Activated CD4-positive, alpha-beta memory T cell treated with anti-CD3 and anti-CD28 coated beads, Interleukin-2, amount 10 ng/mL, durations not matched to agents 7 days and 5 days (primary cell): Measurements from ENCODE around the gene REPS2. TPM values are rescaled to one million over a fixed set of nuclear protein-coding genes. Genes with fewer than 3 reads are reported as not detected.

Experiments
- CTCF ChIA-PET: fragments of 350-600 bp; sonication (Branson Sonifier 250); formaldehyde crosslinking; loops from one replicate; lab custom pipeline; 2021; ENCODE audit warnings: antibody characterized with exemption, inconsistent platforms; lab: Charles Lee
- POLR2A ChIA-PET: fragments of 350-600 bp; sonication (Branson Sonifier 250); formaldehyde crosslinking; loops from one replicate; lab custom pipeline; 2021; ENCODE audit warnings: antibody characterized with exemption; lab: Charles Lee
- DNase-seq: peaks from one replicate; pipeline ENCODE4 v3.0.0-alpha.2; 2020
- H3K27ac Mint-ChIP-seq: one replicate; pipeline ENCODE4 v1.8.0; 2021; ENCODE audit warnings: mild to moderate bottlenecking, mixed read lengths
- H3K27me3 Mint-ChIP-seq: one replicate; pipeline ENCODE4 v1.8.0; 2021; ENCODE audit warnings: mixed read lengths
- H3K36me3 Mint-ChIP-seq: one replicate; pipeline ENCODE4 v1.8.0; 2021; ENCODE audit warnings: low read depth, mixed read lengths
- H3K4me1 Mint-ChIP-seq: one replicate; pipeline ENCODE4 v1.8.0; 2021; ENCODE audit warnings: mixed read lengths
- H3K4me3 Mint-ChIP-seq: one replicate; pipeline ENCODE4 v1.8.0; 2021; ENCODE audit warnings: mild to moderate bottlenecking, mixed read lengths
- H3K9me3 Mint-ChIP-seq: one replicate; pipeline ENCODE4 v1.8.0; 2021; ENCODE audit warnings: mixed read lengths
- total RNA-seq, 2 experiments: library from RNA; stranded (reverse); gene quantifications; one replicate each; pipeline ENCODE4 v1.2.3, GENCODE V29; 2021

The REPS2 gene
- total RNA-seq, 2 experiments from 2014 or later: 0.10 TPM

GRCh38 chrX:16971694-16972093 lies 25.2 kb downstream of the REPS2 start:
- H3K4me1 Mint-ChIP-seq: no peaks in the 10 kb centered on the region
- no peak overlapping the region for H3K4me3 Mint-ChIP-seq
- DNase-seq: no peak
- ChIA-PET POLR2A (no interaction called here), CTCF (no interaction called here)
- no peak overlapping the region for H3K27ac Mint-ChIP-seq
- no peaks in the 10 kb centered on the region for H3K36me3 Mint-ChIP-seq
- peaks cover 3% of the 10 kb centered on the region for H3K27me3 Mint-ChIP-seq
- H3K9me3 Mint-ChIP-seq: no peaks in the 10 kb centered on the region

GRCh38 chrX:16975233-16975632 lies 28.8 kb downstream of the REPS2 start:
- Mint-ChIP-seq H3K4me1 (no peaks in the 10 kb centered on the region), H3K36me3 (no peaks in the 10 kb centered on the region), H3K27ac (no peak overlapping the region), H3K27me3 (peaks cover 3% of the 10 kb centered on the region), H3K9me3 (no peaks in the 10 kb centered on the region), H3K4me3 (no peak overlapping the region)
- ChIA-PET POLR2A (no interaction called here), CTCF (no interaction called here)
- DNase-seq: no peak

GRCh38 chrX:16977771-16978170 lies 31.3 kb downstream of the REPS2 start:
- DNase-seq: no peak
- POLR2A ChIA-PET: no interaction called here
- Mint-ChIP-seq H3K9me3 (no peaks in the 10 kb centered on the region), H3K4me3 (no peak overlapping the region), H3K27ac (no peak overlapping the region), H3K27me3 (no peaks in the 10 kb centered on the region), H3K36me3 (no peaks in the 10 kb centered on the region), H3K4me1 (no peaks in the 10 kb centered on the region)
- CTCF ChIA-PET: no interaction called here

GRCh38 chrX:16978193-16978984 lies 31.9 kb downstream of the REPS2 start:
- CTCF ChIA-PET: no interaction called here
- no peaks in the 10 kb centered on the region for H3K9me3 Mint-ChIP-seq
- H3K4me1 Mint-ChIP-seq: no peaks in the 10 kb centered on the region
- H3K27me3 Mint-ChIP-seq: no peaks in the 10 kb centered on the region
- POLR2A ChIA-PET: no interaction called here
- H3K27ac Mint-ChIP-seq: no peak overlapping the region
- H3K36me3 Mint-ChIP-seq: no peaks in the 10 kb centered on the region
- no peak overlapping the region for H3K4me3 Mint-ChIP-seq
- DNase-seq: no peak

- Mint-ChIP-seq H3K27me3 (no peaks in the 10 kb centered on the region), H3K4me3 (no peak overlapping the region), H3K36me3 (no peaks in the 10 kb centered on the region), H3K4me1 (no peaks in the 10 kb centered on the region), H3K9me3 (no peaks in the 10 kb centered on the region), H3K27ac (no peak overlapping the region)
- ChIA-PET POLR2A (no interaction called here), CTCF (interaction anchor here (0.7 kb wide), 1 partner anchor 922 kb away, joined by 3 read pairs; no protein-coding TSS in a partner anchor)
- DNase-seq: no peak
Observed at GRCh38 chrX:16979226-16979625, 32.8 kb downstream of the REPS2 start.

- H3K27ac Mint-ChIP-seq: no peak overlapping the region
- H3K4me3 Mint-ChIP-seq: no peak overlapping the region
- H3K27me3 Mint-ChIP-seq: no peaks in the 10 kb centered on the region
Observed at GRCh38 chrX:16981209-16981608, 34.8 kb downstream of the REPS2 start.

GRCh38 chrX:16981980-16982379 lies 35.5 kb downstream of the REPS2 start:
- POLR2A ChIA-PET: no interaction called here

More at GRCh38 chrX:16981209-16981608, 34.8 kb downstream of the REPS2 start:
- H3K4me1 Mint-ChIP-seq: no peaks in the 10 kb centered on the region
- no peak for DNase-seq
- CTCF ChIA-PET: no interaction called here
- POLR2A ChIA-PET: no interaction called here
- H3K36me3 Mint-ChIP-seq: no peaks in the 10 kb centered on the region
- H3K9me3 Mint-ChIP-seq: no peaks in the 10 kb centered on the region

GRCh38 chrX:16983051-16983450 lies 36.6 kb downstream of the REPS2 start:
- POLR2A ChIA-PET: no interaction called here

More at GRCh38 chrX:16981980-16982379, 35.5 kb downstream of the REPS2 start:
- CTCF ChIA-PET: no interaction called here
- no peak for DNase-seq
- no peaks in the 10 kb centered on the region for H3K27me3 Mint-ChIP-seq
- no peak overlapping the region for H3K27ac Mint-ChIP-seq
- no peaks in the 10 kb centered on the region for H3K36me3 Mint-ChIP-seq
- no peaks in the 10 kb centered on the region for H3K4me1 Mint-ChIP-seq
- H3K4me3 Mint-ChIP-seq: no peak overlapping the region
- no peaks in the 10 kb centered on the region for H3K9me3 Mint-ChIP-seq

GRCh38 chrX:16985286-16985685 lies 38.8 kb downstream of the REPS2 start:
- no peak overlapping the region for H3K27ac Mint-ChIP-seq
- no peaks in the 10 kb centered on the region for H3K4me1 Mint-ChIP-seq
- H3K9me3 Mint-ChIP-seq: no peaks in the 10 kb centered on the region
- DNase-seq: no peak
- H3K27me3 Mint-ChIP-seq: peaks cover 2% of the 10 kb centered on the region
- CTCF ChIA-PET: no interaction called here
- POLR2A ChIA-PET: no interaction called here
- no peaks in the 10 kb centered on the region for H3K36me3 Mint-ChIP-seq
- no peak overlapping the region for H3K4me3 Mint-ChIP-seq

More at GRCh38 chrX:16983051-16983450, 36.6 kb downstream of the REPS2 start:
- no peaks in the 10 kb centered on the region for H3K4me1 Mint-ChIP-seq
- DNase-seq: no peak
- no peaks in the 10 kb centered on the region for H3K36me3 Mint-ChIP-seq
- CTCF ChIA-PET: no interaction called here
- H3K9me3 Mint-ChIP-seq: no peaks in the 10 kb centered on the region
- no peaks in the 10 kb centered on the region for H3K27me3 Mint-ChIP-seq
- no peak overlapping the region for H3K27ac Mint-ChIP-seq
- H3K4me3 Mint-ChIP-seq: no peak overlapping the region

GRCh38 chrX:16986169-16986568 lies 39.7 kb downstream of the REPS2 start:
- DNase-seq: no peak
- Mint-ChIP-seq H3K9me3 (no peaks in the 10 kb centered on the region), H3K27me3 (peaks cover 2% of the 10 kb centered on the region), H3K4me3 (no peak overlapping the region), H3K36me3 (no peaks in the 10 kb centered on the region), H3K4me1 (no peaks in the 10 kb centered on the region), H3K27ac (no peak overlapping the region)
- CTCF ChIA-PET: no interaction called here
- POLR2A ChIA-PET: no interaction called here

- Mint-ChIP-seq H3K36me3 (no peaks in the 10 kb centered on the region), H3K4me1 (no peaks in the 10 kb centered on the region), H3K4me3 (no peak overlapping the region), H3K9me3 (no peaks in the 10 kb centered on the region), H3K27ac (no peak overlapping the region), H3K27me3 (peaks cover 2% of the 10 kb centered on the region)
- POLR2A ChIA-PET: no interaction called here
- CTCF ChIA-PET: no interaction called here
- no peak for DNase-seq
Observed at GRCh38 chrX:16989750-16990149, 43.3 kb downstream of the REPS2 start.

GRCh38 chrX:16990839-16991238 lies 44.4 kb downstream of the REPS2 start:
- Mint-ChIP-seq H3K36me3 (no peaks in the 10 kb centered on the region), H3K4me1 (no peaks in the 10 kb centered on the region), H3K27me3 (peaks cover 3% of the 10 kb centered on the region), H3K9me3 (no peaks in the 10 kb centered on the region), H3K4me3 (no peak overlapping the region), H3K27ac (no peak overlapping the region)
- CTCF ChIA-PET: no interaction called here
- no peak for DNase-seq
- POLR2A ChIA-PET: no interaction called here

GRCh38 chrX:16992445-16992844 lies 46.0 kb downstream of the REPS2 start:
- ChIA-PET CTCF (no interaction called here), POLR2A (no interaction called here)
- Mint-ChIP-seq H3K36me3 (no peaks in the 10 kb centered on the region), H3K4me3 (no peak overlapping the region), H3K27me3 (peaks cover 4% of the 10 kb centered on the region), H3K27ac (no peak overlapping the region), H3K9me3 (no peaks in the 10 kb centered on the region), H3K4me1 (no peaks in the 10 kb centered on the region)
- DNase-seq: no peak

GRCh38 chrX:16992951-16993350 lies 46.5 kb downstream of the REPS2 start:
- no peak overlapping the region for H3K27ac Mint-ChIP-seq
- no peaks in the 10 kb centered on the region for H3K9me3 Mint-ChIP-seq
- ChIA-PET POLR2A (no interaction called here), CTCF (no interaction called here)
- no peaks in the 10 kb centered on the region for H3K4me1 Mint-ChIP-seq
- H3K4me3 Mint-ChIP-seq: no peak overlapping the region
- H3K27me3 Mint-ChIP-seq: peaks cover 4% of the 10 kb centered on the region
- no peaks in the 10 kb centered on the region for H3K36me3 Mint-ChIP-seq
- DNase-seq: no peak
